CD4-positive, alpha-beta memory T cell (primary cell): Measurements from ENCODE around the gene ZDHHC17. TPM values are rescaled to one million over a fixed set of nuclear protein-coding genes. Genes with fewer than 3 reads are reported as not detected.
A peak's percentile ranks its signal among the peaks of the same experiment; 100 is the strongest.
"Not testable (repeated sequence)": the region's sequence is repeated elsewhere in the genome, so short reads cannot be mapped to it uniquely, and the experiment has no call there.

ENCODE experiments used
- CTCF ChIA-PET: fragments of 350-600 bp; sonication (Branson Sonifier 250); formaldehyde crosslinking; loops from one replicate; lab custom pipeline; 2021; ENCODE audit warnings: inconsistent platforms; ENCODE audit not compliant: partially characterized antibody; lab: Charles Lee
- POLR2A ChIA-PET: fragments of 350-600 bp; sonication (Branson Sonifier 250); formaldehyde crosslinking; loops from one replicate; lab custom pipeline; 2021; ENCODE audit not compliant: partially characterized antibody; lab: Charles Lee
- DNase-seq, 5 donors: peaks; one replicate each; pipeline versions ENCODE4 v3.0.0 to v3.0.0-alpha.2; 2020 to 2022; ENCODE audit warnings: mixed read lengths in 1 of 5
- H3K27ac ChIP-seq: one replicate; pipeline ENCODE4 v1.7.0; 2013; ENCODE audit warnings: low read depth, low read length
- H3K27me3 ChIP-seq: 2 replicates; pipeline ENCODE4 v1.7.0; 2013; ENCODE audit warnings: mild to moderate bottlenecking, low read length, moderate library complexity; ENCODE audit not compliant: insufficient read depth
- H3K36me3 ChIP-seq: 2 replicates; pipeline ENCODE4 v1.7.0; 2013; ENCODE audit warnings: mild to moderate bottlenecking, low read length, moderate library complexity; ENCODE audit not compliant: insufficient read depth
- H3K4me1 ChIP-seq: 2 replicates; pipeline ENCODE4 v1.7.0; 2013; ENCODE audit warnings: mild to moderate bottlenecking, low read length, moderate library complexity; ENCODE audit not compliant: insufficient read depth
- H3K4me3 ChIP-seq, 2 donors: one replicate each; pipeline ENCODE4 v1.7.0; 2013; ENCODE audit warnings: low read length in 2 of 2, mild to moderate bottlenecking in 1 of 2
- H3K9me3 ChIP-seq, 2 donors: one replicate each; pipeline ENCODE4 v1.7.0; 2013; ENCODE audit warnings: low read length in 2 of 2, control low read depth in 1 of 2; ENCODE audit not compliant: control insufficient read depth in 1 of 2
- H3K27ac Mint-ChIP-seq, 7 donors: one replicate each; pipeline ENCODE4 v1.8.0; 2020 to 2021; ENCODE audit warnings: mixed read lengths in 7 of 7, mild to moderate bottlenecking in 6 of 7, inconsistent platforms in 3 of 7, moderate library complexity in 3 of 7
- H3K27me3 Mint-ChIP-seq, 2 donors: one replicate each; pipeline ENCODE4 v1.8.0; 2020 to 2021; ENCODE audit warnings: mixed read lengths in 2 of 2
- H3K36me3 Mint-ChIP-seq, 2 donors: one replicate each; pipeline ENCODE4 v1.8.0; 2020 to 2021; ENCODE audit warnings: mixed read lengths in 2 of 2, inconsistent platforms in 1 of 2, mild to moderate bottlenecking in 1 of 2
- H3K4me1 Mint-ChIP-seq, 4 donors: one replicate each; pipeline ENCODE4 v1.8.0; 2020 to 2021; ENCODE audit warnings: mixed read lengths in 4 of 4, mild to moderate bottlenecking in 1 of 4
- H3K4me3 Mint-ChIP-seq, 8 donors: one replicate each; pipeline ENCODE4 v1.8.0; 2020 to 2021; ENCODE audit warnings: mixed read lengths in 8 of 8, mild to moderate bottlenecking in 7 of 8, moderate library complexity in 6 of 8, inconsistent platforms in 3 of 8
- H3K9me3 Mint-ChIP-seq, 8 donors: one replicate each; pipeline ENCODE4 v1.8.0; 2020 to 2021; ENCODE audit warnings: mixed read lengths in 8 of 8, mild to moderate bottlenecking in 5 of 8, inconsistent platforms in 3 of 8, moderate library complexity in 1 of 8
- intact Hi-C: fragments of 100-400 bp; cut with micrococcal nuclease; formaldehyde crosslinking; loops from one replicate; pipeline ENCODE4 v1.15.1; 2023
- polyA plus RNA-seq, 2 donors: library from polyadenylated mRNA; unstranded; fragments of 300-500 nt; fragmentation: Illumina TruSeq; gene quantifications; one replicate each; pipeline ENCODE4 v1.2.3, GENCODE V29; 2021
- total RNA-seq, 2 experiments: library from RNA; stranded (reverse); gene quantifications; one replicate each; pipeline ENCODE4 v1.2.3, GENCODE V29; 2021

The ZDHHC17 gene
- total and polyA plus RNA-seq, 4 experiments from 2014 or later: 9.4 to 52.9 (median 32.6) TPM

DNA sequence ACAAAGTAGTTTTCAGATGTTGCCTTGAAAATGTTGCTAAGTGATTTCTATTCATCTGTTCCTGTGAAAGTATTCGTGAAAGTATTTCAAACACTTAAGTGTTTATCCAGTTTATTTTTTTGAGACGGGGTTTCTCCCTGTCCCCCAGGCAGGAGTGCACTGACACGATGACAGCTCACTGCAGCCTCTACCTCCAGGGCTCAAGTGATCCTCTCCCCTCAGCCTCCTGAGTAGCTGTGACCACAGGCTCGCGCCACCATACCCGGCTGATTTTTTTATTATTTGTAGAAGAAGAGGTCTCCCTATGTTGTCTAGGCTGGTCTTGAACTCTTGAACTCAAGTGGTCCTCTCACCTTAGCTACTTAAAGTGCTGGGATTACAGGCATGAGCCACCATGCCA, 1.7 kb downstream of the ZDHHC17 start:
- H3K9me3 Mint-ChIP-seq: peaks cover 0 to 1% (median 0%) of the 10 kb centered on the region in 8 donors
- H3K36me3 ChIP-seq: no peaks in the 10 kb centered on the region
- intact Hi-C loops: loop anchor here (2.0 kb wide), 1 partner anchor 25 kb away; no protein-coding TSS in a partner anchor
- H3K36me3 Mint-ChIP-seq: peaks cover 0 to 8% of the 10 kb centered on the region in 2 donors
- H3K4me3 Mint-ChIP-seq: peak overlapping the region; percentile 97 to 98 (median 98)
- no peak overlapping the region for H3K27ac ChIP-seq
- H3K9me3 ChIP-seq: no peaks in the 10 kb centered on the region
- peak overlapping the region in 1 of 2 donors; percentile 78 for H3K4me3 ChIP-seq
- no peak for DNase-seq
- H3K27ac Mint-ChIP-seq: peak overlapping the region in 5 of 7 donors; percentile 15 to 98 (median 95)
- H3K27me3 ChIP-seq: no peaks in the 10 kb centered on the region
- H3K4me1 Mint-ChIP-seq: peaks cover 27 to 59% (median 42%) of the 10 kb centered on the region in 4 donors
- no peaks in the 10 kb centered on the region for H3K27me3 Mint-ChIP-seq
- H3K4me1 ChIP-seq: peaks cover 36% of the 10 kb centered on the region
- ChIA-PET CTCF (interaction anchor here (1.3 to 1.6 kb wide), 2 partner anchors 9 to 25 kb away, joined by 5 to 6 read pairs; no protein-coding TSS in a partner anchor), POLR2A (interaction anchor here (3.2 to 4.4 kb wide), 2 partner anchors 11 to 206 kb away, joined by 15 to 19 read pairs; partner anchors contain the start of gene OSBPL8)

DNA sequence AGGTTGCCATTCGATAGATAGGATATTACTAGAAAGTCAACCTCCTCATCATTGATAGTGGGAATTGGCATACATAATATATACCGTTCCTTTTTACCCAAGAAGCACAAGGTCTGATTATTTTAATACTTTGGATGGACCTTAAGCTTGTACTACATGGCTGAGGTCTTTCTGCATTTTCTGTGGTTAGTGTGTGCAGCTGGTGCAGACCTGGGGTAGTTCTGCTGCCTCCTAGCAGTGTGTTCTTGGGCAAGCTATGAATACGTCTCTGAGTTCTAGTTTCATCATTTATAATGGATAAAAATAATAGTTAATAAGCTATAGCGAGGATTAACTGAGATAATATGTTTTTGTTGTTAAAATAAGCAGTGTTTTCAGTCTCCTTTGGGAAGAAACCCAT, 2.2 kb downstream of the ZDHHC17 start:
- Histone ChIP-seq H3K4me1 (peaks cover 36% of the 10 kb centered on the region), H3K27ac (no peak overlapping the region), H3K9me3 (no peaks in the 10 kb centered on the region), H3K36me3 (no peaks in the 10 kb centered on the region), H3K4me3 (no peak overlapping the region), H3K27me3 (no peaks in the 10 kb centered on the region)
- Mint-ChIP-seq H3K27ac (peak overlapping the region in 2 of 7 donors; percentile 12 to 98), H3K27me3 (no peaks in the 10 kb centered on the region), H3K4me1 (peaks cover 27 to 59% (median 42%) of the 10 kb centered on the region in 4 donors), H3K4me3 (peak overlapping the region in 7 of 8 donors; percentile 9 to 98 (median 97)), H3K9me3 (peaks cover 0 to 1% (median 0%) of the 10 kb centered on the region in 8 donors), H3K36me3 (peaks cover 0 to 8% of the 10 kb centered on the region in 2 donors)
- no peak for DNase-seq
- ChIA-PET CTCF (interaction anchor here (0.6 to 1.6 kb wide), 3 partner anchors 10 to 202 kb away, joined by 3 to 6 read pairs (median 5); no protein-coding TSS in a partner anchor), POLR2A (interaction anchor here (4.4 kb wide), 1 partner anchor 10 kb away, joined by 15 read pairs; no protein-coding TSS in a partner anchor)
- intact Hi-C loops: no loop called here

- Histone ChIP-seq H3K9me3 (no peaks in the 10 kb centered on the region), H3K27me3 (no peaks in the 10 kb centered on the region), H3K27ac (no peak overlapping the region), H3K4me3 (no peak overlapping the region), H3K36me3 (no peaks in the 10 kb centered on the region), H3K4me1 (peaks cover 32% of the 10 kb centered on the region)
- no peak overlapping the region for H3K27ac Mint-ChIP-seq
- POLR2A ChIA-PET: no interaction called here
- no peaks in the 10 kb centered on the region for H3K27me3 Mint-ChIP-seq
- DNase-seq: no peak
- peaks cover 33 to 71% (median 51%) of the 10 kb centered on the region in 4 donors for H3K4me1 Mint-ChIP-seq
- intact Hi-C loops: no loop called here
- H3K36me3 Mint-ChIP-seq: peaks cover 6 to 15% of the 10 kb centered on the region in 2 donors
- no peak overlapping the region for H3K4me3 Mint-ChIP-seq
- no peaks in the 10 kb centered on the region for H3K9me3 Mint-ChIP-seq
- CTCF ChIA-PET: interaction anchor here (1.1 to 2.3 kb wide), 3 partner anchors 10 to 147 kb away, joined by 4 to 10 read pairs (median 6); no protein-coding TSS in a partner anchor
These were observed 4.7 kb downstream of the ZDHHC17 start for GRCh38 chr12:76768576-76768975.

DNA sequence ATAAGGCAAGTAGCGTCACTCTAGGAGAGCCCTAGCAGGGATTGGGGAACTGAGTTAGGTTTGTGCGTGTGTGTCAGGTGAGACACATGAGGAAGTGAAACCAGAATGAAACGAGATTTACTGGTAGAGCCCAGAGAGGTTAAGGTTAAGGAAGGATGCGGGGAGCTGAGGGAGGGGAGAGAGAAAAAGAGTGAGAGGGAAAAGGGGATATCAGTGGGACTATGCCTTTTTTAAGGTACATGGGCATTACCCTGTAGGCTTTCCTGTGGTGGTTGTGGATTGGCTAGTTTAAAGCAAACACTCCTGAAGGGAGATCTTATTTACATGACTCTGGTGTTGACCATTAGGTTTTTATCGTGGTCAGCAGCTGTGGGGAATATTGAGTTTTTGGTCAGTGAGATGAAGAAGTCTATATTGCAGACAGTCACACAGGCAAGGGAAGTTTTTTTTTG, 13.9 kb downstream of the ZDHHC17 start:
- Histone ChIP-seq H3K4me3 (no peak overlapping the region), H3K4me1 (peaks cover 25% of the 10 kb centered on the region), H3K9me3 (no peaks in the 10 kb centered on the region), H3K36me3 (no peaks in the 10 kb centered on the region), H3K27me3 (no peaks in the 10 kb centered on the region), H3K27ac (no peak overlapping the region)
- Mint-ChIP-seq H3K27me3 (no peaks in the 10 kb centered on the region), H3K4me1 (peaks cover 45 to 78% (median 64%) of the 10 kb centered on the region in 4 donors), H3K9me3 (no peaks in the 10 kb centered on the region), H3K4me3 (peak overlapping the region in 3 of 8 donors; percentile 24 to 66 (median 42)), H3K36me3 (peaks cover 10 to 14% of the 10 kb centered on the region in 2 donors), H3K27ac (peak overlapping the region in 3 of 7 donors; percentile 7 to 74 (median 28))
- DNase-seq: no peak
- ChIA-PET POLR2A (interaction anchor here (2.6 kb wide), 1 partner anchor 13 kb away, joined by 15 read pairs; the partner anchor contains the start of gene ZDHHC17), CTCF (interaction anchor here (1.7 to 2.9 kb wide), 3 partner anchors 9 to 156 kb away, joined by 7 to 16 read pairs (median 10); no protein-coding TSS in a partner anchor)
- intact Hi-C loops: no loop called here

- H3K4me3 Mint-ChIP-seq: peak overlapping the region in 1 of 8 donors; percentile 24
- peaks cover 25% of the 10 kb centered on the region for H3K4me1 ChIP-seq
- no peaks in the 10 kb centered on the region for H3K9me3 ChIP-seq
- H3K36me3 ChIP-seq: no peaks in the 10 kb centered on the region
- intact Hi-C loops: no loop called here
- H3K4me3 ChIP-seq: no peak overlapping the region
- peak overlapping the region in 1 of 7 donors; percentile 14 for H3K27ac Mint-ChIP-seq
- H3K36me3 Mint-ChIP-seq: peaks cover 4 to 14% of the 10 kb centered on the region in 2 donors
- H3K27me3 ChIP-seq: no peaks in the 10 kb centered on the region
- DNase-seq: no peak
- H3K27ac ChIP-seq: no peak overlapping the region
- ChIA-PET CTCF (interaction anchor here (2.2 to 2.9 kb wide), 2 partner anchors 10 to 12 kb away, joined by 10 to 16 read pairs; no protein-coding TSS in a partner anchor), POLR2A (no interaction called here)
- H3K4me1 Mint-ChIP-seq: peaks cover 44 to 77% (median 62%) of the 10 kb centered on the region in 4 donors
- H3K27me3 Mint-ChIP-seq: no peaks in the 10 kb centered on the region
- H3K9me3 Mint-ChIP-seq: no peaks in the 10 kb centered on the region
These were observed 14.4 kb downstream of the ZDHHC17 start for GRCh38 chr12:76778364-76778763.

- H3K27ac ChIP-seq, DNase-seq, H3K9me3 Mint-ChIP-seq, H3K36me3 ChIP-seq, intact Hi-C loops, H3K4me3 ChIP-seq, H3K27me3 ChIP-seq, H3K9me3 ChIP-seq, H3K27me3 Mint-ChIP-seq: not testable (repeated sequence)
- Mint-ChIP-seq H3K4me1 (peaks cover 46 to 81% (median 65%) of the 10 kb centered on the region in 4 donors), H3K36me3 (peaks cover 3 to 15% of the 10 kb centered on the region in 2 donors), H3K27ac (peak overlapping the region in 3 of 7 donors; percentile 30 to 61 (median 50)), H3K4me3 (peak overlapping the region in 1 of 8 donors; percentile 17)
- peaks cover 25% of the 10 kb centered on the region for H3K4me1 ChIP-seq
- CTCF ChIA-PET: interaction anchor here (2.2 to 2.9 kb wide), 2 partner anchors 11 kb away, joined by 10 to 16 read pairs; no protein-coding TSS in a partner anchor
- POLR2A ChIA-PET: interaction anchor here (0.6 kb wide), 1 partner anchor 1192 kb away, joined by 3 read pairs; no protein-coding TSS in a partner anchor
These were observed 15.4 kb downstream of the ZDHHC17 start for GRCh38 chr12:76779310-76779709.

DNA sequence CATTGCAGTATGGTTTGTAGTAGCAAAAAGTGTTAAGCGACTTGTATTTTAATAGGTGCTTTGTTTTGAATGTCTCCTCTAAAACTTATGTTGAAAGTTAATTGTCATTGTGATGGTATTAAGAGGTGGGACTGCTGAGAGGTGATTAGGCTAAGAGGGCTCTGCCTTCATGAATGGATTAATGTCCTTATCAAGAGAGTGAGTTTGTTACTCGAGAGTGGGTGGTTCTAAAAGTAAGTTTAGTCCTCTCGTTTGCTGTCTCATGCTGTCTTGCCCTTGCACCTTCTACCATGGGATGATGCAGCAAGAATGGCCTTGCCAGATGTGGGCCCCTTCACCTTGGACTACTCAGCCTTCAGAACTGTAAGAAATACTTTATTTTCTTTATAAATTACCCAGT, 17.4 kb downstream of the ZDHHC17 start:
- H3K27ac Mint-ChIP-seq: peak overlapping the region in 1 of 7 donors; percentile 8
- ChIA-PET CTCF (interaction anchor here (0.9 to 2.4 kb wide), 3 partner anchors 9 to 162 kb away, joined by 3 to 10 read pairs (median 4); no protein-coding TSS in a partner anchor), POLR2A (interaction anchor here (1.3 kb wide), 1 partner anchor 18 kb away, joined by 3 read pairs; no protein-coding TSS in a partner anchor)

More for the DNA sequence above, 17.4 kb downstream of the ZDHHC17 start:
- Histone ChIP-seq H3K27me3 (no peaks in the 10 kb centered on the region), H3K27ac (no peak overlapping the region), H3K4me1 (peaks cover 25% of the 10 kb centered on the region), H3K9me3 (no peaks in the 10 kb centered on the region), H3K4me3 (no peak overlapping the region), H3K36me3 (no peaks in the 10 kb centered on the region)
- Mint-ChIP-seq H3K36me3 (peaks cover 9 to 15% of the 10 kb centered on the region in 2 donors), H3K4me3 (no peak overlapping the region), H3K27me3 (no peaks in the 10 kb centered on the region), H3K4me1 (peaks cover 39 to 79% (median 62%) of the 10 kb centered on the region in 4 donors), H3K9me3 (peaks cover 0 to 2% (median 0%) of the 10 kb centered on the region in 8 donors)
- no peak for DNase-seq
- intact Hi-C loops: no loop called here
